Measurements from ENCODE around the gene INPP5E.

DNA sequence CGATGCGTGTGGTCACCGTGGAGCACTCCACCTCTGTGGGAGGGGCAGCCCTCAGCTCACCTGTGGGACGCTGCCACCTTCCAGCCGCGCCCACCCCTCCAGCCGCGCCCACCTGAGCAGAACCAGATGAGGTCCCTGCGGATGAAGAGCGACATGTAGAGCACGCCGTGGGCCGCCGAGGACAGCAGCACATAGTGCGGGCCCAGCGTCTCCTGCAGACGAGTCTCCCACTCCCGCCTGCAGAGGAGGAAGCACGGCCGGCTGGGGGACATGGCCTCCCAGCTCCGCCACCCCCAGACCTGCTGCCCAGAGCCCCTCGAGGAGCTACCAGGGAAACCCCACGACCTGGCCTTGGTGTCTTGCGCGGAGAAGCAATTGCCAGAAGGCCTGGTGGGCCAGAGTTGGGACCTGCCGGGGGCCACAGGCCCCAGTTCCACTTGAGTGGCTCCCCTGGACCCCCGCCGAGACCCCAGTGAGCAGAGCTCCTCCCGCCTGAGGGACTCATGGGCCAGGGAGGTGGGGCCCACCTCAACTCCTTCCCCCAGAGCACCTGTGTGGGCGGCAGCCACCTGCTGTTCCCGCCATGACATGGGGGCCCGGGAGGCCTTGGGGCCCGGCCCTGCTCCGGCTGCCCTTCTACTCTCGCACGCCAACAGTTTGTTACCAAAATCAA is 6.5 kb downstream of the INPP5E start:
- TF ChIP-seq POLR2A (IDR thresholded peaks at IDR 0.05; ENCODE audit: low read length), result no peak
- no peak for TF ChIP-seq GATA1 (IDR thresholded peaks at IDR 0.05; ENCODE audit: low read depth, low read length)

All from erythroblast (primary cell).